Gastrocnemius medialis (tissue), 4 donors: ENCODE data around the gene IQGAP3. TPM values are rescaled to one million over a fixed set of nuclear protein-coding genes. Genes with fewer than 3 reads are reported as not detected.
"Not testable (repeated sequence)": the region's sequence is repeated elsewhere in the genome, so short reads cannot be mapped to it uniquely, and the experiment has no call there.

Source experiments
- ATAC-seq, 2 donors: fragments of 150-250 bp; one replicate each; pipeline ENCODE4 v1.9.1; 2016
- DNase-seq, 2 donors: peaks; one replicate each; pipeline ENCODE4 v3.0.0-alpha.2; 2019
- H3K27ac ChIP-seq, 4 donors: fragments of 200-600 bp; sonication (generic); 1 replicate in 1 of 4; 2 replicates in 3 of 4; pipeline ENCODE4 v1.5.1; 2016 to 2018; ENCODE audit warnings: mild to moderate bottlenecking in 2 of 4, moderate library complexity in 1 of 4
- H3K27me3 ChIP-seq, 3 donors: fragments of 200-600 bp; sonication (generic) in 2 of 3; 1 replicate in 1 of 3; 2 replicates in 2 of 3; pipeline versions ENCODE4 v1.5.1 to v1.6.0; 2016 to 2019; ENCODE audit warnings: mild to moderate bottlenecking in 1 of 3, moderate library complexity in 1 of 3
- H3K36me3 ChIP-seq, 2 donors: fragments of 200-600 bp; sonication (generic) in 1 of 2; one replicate each; pipeline ENCODE4 v1.5.1; 2017 to 2018
- H3K4me1 ChIP-seq, 2 donors: fragments of 200-600 bp; sonication (generic) in 1 of 2; one replicate each; pipeline ENCODE4 v1.5.1; 2016 to 2017; ENCODE audit warnings: mild to moderate bottlenecking in 2 of 2
- H3K4me3 ChIP-seq, 4 donors: fragments of 200-600 bp; sonication (generic) in 3 of 4; 1 replicate in 1 of 4; 2 replicates in 3 of 4; pipeline ENCODE4 v1.5.1; 2016 to 2019; ENCODE audit warnings: mild to moderate bottlenecking in 2 of 4
- H3K9me3 ChIP-seq, 3 donors: fragments of 200-600 bp; sonication (generic) in 2 of 3; 1 replicate in 1 of 3; 2 replicates in 2 of 3; pipeline ENCODE4 v1.5.1; 2016 to 2019
- POLR2A ChIP-seq, 2 donors: fragments of 450-650 bp; IDR thresholded peaks; one replicate each; pipeline ENCODE4 v1.6.1; 2017; ENCODE audit warnings: antibody characterized with exemption in 2 of 2, mild to moderate bottlenecking in 2 of 2, moderate library complexity in 2 of 2
- in situ Hi-C, 4 donors: fragments of 200-750 bp; cut with MboI; loops; one replicate each; pipeline versions ENCODE4 v1.15.0 to v1.8.0; 2017; ENCODE audit warnings: low sequenced_read_pairs in 4 of 4
- intact Hi-C: fragments of 100-400 bp; cut with DNase I; formaldehyde crosslinking; loops from one replicate; pipeline ENCODE4 v1.15.1; 2023; ENCODE audit warnings: low total_unique reads
- total RNA-seq, 4 donors: library from RNA; depleted of rRNA; stranded (reverse); fragments of >200 nt; gene quantifications; one replicate each; pipeline versions ENCODE4 v1.1.0 to v1.2.3, GENCODE V29; 2016
- TF ChIP-seq, protein P1 (sequence below), 5 experiments: fragments of 450-650 bp in 3 of 5; fragments of 200-600 bp in 2 of 5; sonication (generic) in 2 of 5; IDR thresholded peaks in 4 of 5; conservative IDR thresholded peaks in 1 of 5; 1 replicate in 4 of 5; 2 replicates in 1 of 5; pipeline ENCODE4 v1.5.1; 2016 to 2019; ENCODE audit warnings: antibody characterized with exemption in 5 of 5, mild to moderate bottlenecking in 3 of 5, moderate library complexity in 3 of 5

Gene IQGAP3
- total RNA-seq, 4 donors from 2014 or later, result 0.20 to 0.55 TPM; not detected in 2

DNA sequence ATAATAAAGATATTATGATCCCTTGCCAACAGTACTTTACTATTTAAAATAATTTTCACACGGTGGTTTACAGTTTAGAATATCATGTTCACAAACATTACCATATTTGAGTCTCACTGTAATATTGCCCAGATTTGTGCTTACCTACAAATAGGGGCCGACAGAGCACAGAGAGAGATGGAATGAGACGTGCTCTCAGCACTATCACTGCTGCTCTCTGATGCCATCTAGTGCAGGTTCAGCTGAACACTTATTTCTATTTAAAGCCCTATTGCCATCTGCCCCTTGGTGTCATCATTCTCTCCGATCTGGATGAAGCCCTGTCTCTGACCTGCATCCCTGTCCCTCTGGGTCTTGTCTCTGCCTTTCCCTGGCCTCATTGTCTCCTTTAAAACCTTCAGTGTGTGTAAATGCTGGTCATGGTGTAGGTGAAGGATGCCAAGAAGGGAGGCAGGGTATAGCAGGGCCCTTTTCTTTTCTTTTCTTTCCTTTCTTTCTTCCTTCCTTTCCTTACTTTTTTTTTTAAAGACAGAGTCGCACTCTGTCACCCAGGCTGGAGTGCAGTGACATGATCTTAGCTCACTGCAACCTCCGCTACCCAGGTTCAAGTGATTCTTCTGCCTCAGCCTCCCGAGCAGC lies 35.8 kb upstream of the IQGAP3 start:
- in situ Hi-C loops, result loop anchor here in 3 of 4 donors (5.0 to 10.0 kb wide), 2 partner anchors 156 to 223 kb away; no protein-coding TSS in a partner anchor
- TF ChIP-seq, protein P1, sequence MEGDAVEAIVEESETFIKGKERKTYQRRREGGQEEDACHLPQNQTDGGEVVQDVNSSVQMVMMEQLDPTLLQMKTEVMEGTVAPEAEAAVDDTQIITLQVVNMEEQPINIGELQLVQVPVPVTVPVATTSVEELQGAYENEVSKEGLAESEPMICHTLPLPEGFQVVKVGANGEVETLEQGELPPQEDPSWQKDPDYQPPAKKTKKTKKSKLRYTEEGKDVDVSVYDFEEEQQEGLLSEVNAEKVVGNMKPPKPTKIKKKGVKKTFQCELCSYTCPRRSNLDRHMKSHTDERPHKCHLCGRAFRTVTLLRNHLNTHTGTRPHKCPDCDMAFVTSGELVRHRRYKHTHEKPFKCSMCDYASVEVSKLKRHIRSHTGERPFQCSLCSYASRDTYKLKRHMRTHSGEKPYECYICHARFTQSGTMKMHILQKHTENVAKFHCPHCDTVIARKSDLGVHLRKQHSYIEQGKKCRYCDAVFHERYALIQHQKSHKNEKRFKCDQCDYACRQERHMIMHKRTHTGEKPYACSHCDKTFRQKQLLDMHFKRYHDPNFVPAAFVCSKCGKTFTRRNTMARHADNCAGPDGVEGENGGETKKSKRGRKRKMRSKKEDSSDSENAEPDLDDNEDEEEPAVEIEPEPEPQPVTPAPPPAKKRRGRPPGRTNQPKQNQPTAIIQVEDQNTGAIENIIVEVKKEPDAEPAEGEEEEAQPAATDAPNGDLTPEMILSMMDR (IDR thresholded peaks at IDR 0.05 in 4 of 5, conservative IDR thresholded peaks at IDR 0.05 in 1 of 5), result peak; percentile 73 to 81 (median 80)
- TF ChIP-seq POLR2A (IDR thresholded peaks at IDR 0.05), result no peak
- Histone ChIP-seq H3K27me3 (no peaks in the 10 kb centered on the region), H3K4me3 (no peak overlapping the region), H3K36me3 (no peaks in the 10 kb centered on the region), H3K9me3 (no peaks in the 10 kb centered on the region), H3K4me1 (no peaks in the 10 kb centered on the region), H3K27ac (no peak overlapping the region)
- ATAC-seq (peak; percentile 99 to 100), DNase-seq (peak; percentile 48 to 59)
- intact Hi-C loops, result loop anchor here (1.0 to 2.0 kb wide), 4 partner anchors 24 to 223 kb away; no protein-coding TSS in a partner anchor

DNA sequence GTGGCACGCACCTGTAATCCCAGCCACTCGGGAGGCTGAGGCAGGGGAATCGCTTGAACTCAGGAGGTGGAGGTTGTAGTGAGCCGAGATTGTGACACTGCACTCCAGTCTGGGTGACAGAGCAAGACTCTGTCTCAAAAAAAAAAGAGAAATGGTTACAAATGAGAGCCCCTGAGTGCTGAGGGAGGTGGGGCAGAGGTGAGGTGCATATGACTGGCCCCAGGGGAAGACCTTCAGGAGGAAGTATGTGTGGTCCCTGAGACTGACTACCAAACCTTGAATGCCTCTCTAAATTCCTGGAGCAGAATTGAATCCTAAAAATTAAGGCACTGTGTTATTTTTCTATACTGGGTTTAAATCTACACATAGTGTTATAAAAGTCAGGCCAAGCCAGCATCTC lies 35.0 kb upstream of the IQGAP3 start:
- H3K27ac ChIP-seq, DNase-seq, ATAC-seq, intact Hi-C loops, H3K4me1 ChIP-seq, H3K4me3 ChIP-seq, H3K27me3 ChIP-seq, H3K36me3 ChIP-seq, H3K9me3 ChIP-seq: not testable (repeated sequence)
- in situ Hi-C loops, result loop anchor here in 3 of 4 donors (5.0 to 10.0 kb wide), 2 partner anchors 155 to 223 kb away; no protein-coding TSS in a partner anchor

DNA sequence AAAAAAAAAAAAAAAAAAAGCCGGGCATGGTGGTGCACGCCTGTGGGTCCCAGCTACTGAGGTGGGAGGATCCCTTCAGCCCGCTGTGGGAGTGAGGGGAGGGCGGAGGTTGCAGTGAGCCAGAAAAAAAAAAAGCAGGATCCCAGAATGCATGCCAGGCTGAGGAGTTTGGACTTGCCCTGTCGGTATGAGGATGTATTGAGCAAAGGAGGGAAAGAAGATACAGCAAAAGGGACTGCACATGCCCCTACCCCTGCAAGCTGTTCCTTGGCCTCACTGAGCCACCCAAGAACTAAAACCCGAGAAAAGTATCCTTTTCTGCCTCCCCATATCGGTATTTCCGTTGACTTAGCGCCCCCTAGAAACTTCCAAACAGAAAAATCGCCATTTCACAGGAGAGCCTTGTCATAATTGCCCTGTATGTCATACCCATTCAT lies 30.2 kb upstream of the IQGAP3 start:
- intact Hi-C loops, result loop anchor here (5.0 kb wide), 1 partner anchor 90 kb away; no protein-coding TSS in a partner anchor
- H3K36me3 ChIP-seq, result peaks cover 0 to 13% of the 10 kb centered on the region in 2 donors
- H3K27me3 ChIP-seq, result no peaks in the 10 kb centered on the region
- in situ Hi-C loops, result loop anchor here (5.0 to 10.0 kb wide), 2 partner anchors 150 to 218 kb away; no protein-coding TSS in a partner anchor
- H3K4me1 ChIP-seq, result peaks cover 15 to 16% of the 10 kb centered on the region in 2 donors
- H3K4me3 ChIP-seq, result no peak overlapping the region
- DNase-seq (no peak), ATAC-seq (no peak)
- no peak overlapping the region for H3K27ac ChIP-seq
- no peaks in the 10 kb centered on the region for H3K9me3 ChIP-seq
- TF ChIP-seq, protein P1 (IDR thresholded peaks at IDR 0.05 in 4 of 5, conservative IDR thresholded peaks at IDR 0.05 in 1 of 5), result peak in 1 of 5 experiments; percentile 30
- TF ChIP-seq POLR2A (IDR thresholded peaks at IDR 0.05), result no peak

DNA sequence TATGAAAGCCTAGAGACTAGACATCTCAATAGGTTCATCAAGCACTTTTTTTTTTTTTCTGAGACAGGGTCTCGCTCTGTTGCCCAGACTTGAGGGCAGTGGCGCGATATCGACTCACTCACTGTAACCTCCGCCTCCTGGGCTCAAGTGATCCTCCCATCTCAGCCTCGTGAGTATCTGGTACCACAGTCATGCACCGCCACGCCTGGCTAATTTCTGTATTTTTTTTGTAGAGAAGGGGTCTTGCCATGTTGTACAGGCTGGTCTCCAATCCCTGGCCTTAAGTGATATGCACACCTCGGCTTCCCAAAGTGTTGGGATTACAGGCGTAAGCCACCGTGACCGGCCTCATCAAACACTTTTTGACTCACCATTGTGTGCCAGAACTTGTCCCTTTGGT lies 29.5 kb upstream of the IQGAP3 start:
- TF ChIP-seq, protein P1 (IDR thresholded peaks at IDR 0.05 in 4 of 5, conservative IDR thresholded peaks at IDR 0.05 in 1 of 5), result no peak
- no peak for TF ChIP-seq POLR2A (IDR thresholded peaks at IDR 0.05)
- ATAC-seq, result peak; percentile 3 to 12
- Histone ChIP-seq H3K36me3 (peaks cover 0 to 20% of the 10 kb centered on the region in 2 donors), H3K27ac (peak overlapping the region; percentile 77 to 87 (median 82)), H3K9me3 (no peaks in the 10 kb centered on the region), H3K27me3 (no peaks in the 10 kb centered on the region), H3K4me3 (peak overlapping the region; percentile 63 to 88 (median 82)), H3K4me1 (peaks cover 15 to 16% of the 10 kb centered on the region in 2 donors)
- DNase-seq, result no peak
- in situ Hi-C loops (loop anchor here (5.0 to 10.0 kb wide), 2 partner anchors 150 to 217 kb away; no protein-coding TSS in a partner anchor), intact Hi-C loops (loop anchor here (1.0 to 5.0 kb wide), 3 partner anchors 11 to 146 kb away; partner anchors contain the start of gene NAXE)
